AG04450 (cell line): Measurements from ENCODE around the gene PXK. TPM values are rescaled to one million over a fixed set of nuclear protein-coding genes. Genes with fewer than 3 reads are reported as not detected.
A peak's percentile ranks its signal among the peaks of the same experiment; 100 is the strongest.
"Not testable (repeated sequence)": the region's sequence is repeated elsewhere in the genome, so short reads cannot be mapped to it uniquely, and the experiment has no call there.

Source experiments
- CTCF ChIA-PET: fragments of 300-600, 350-600 bp; formaldehyde crosslinking; extraction: SDS; loops from one replicate; lab custom pipeline; 2022; ENCODE audit warnings: antibody characterized with exemption, inconsistent platforms; lab: Charles Lee
- POLR2A ChIA-PET: fragments of 350-600 bp; formaldehyde crosslinking; extraction: SDS; loops from one replicate; lab custom pipeline; 2021; ENCODE audit warnings: antibody characterized with exemption, inconsistent platforms; lab: Yijun Ruan, JAX
- DNase-seq: peaks from one replicate; pipeline ENCODE4 v3.0.0-alpha.2; 2011; ENCODE audit warnings: low read depth, low spot score
- H3K27ac ChIP-seq: one replicate; pipeline ENCODE4 v1.5.1; 2012; ENCODE audit warnings: low read depth, low read length, control low read depth
- H3K27me3 ChIP-seq: one replicate; pipeline ENCODE4 v1.6.0; 2012; ENCODE audit warnings: low read length; ENCODE audit not compliant: control insufficient read depth, insufficient read depth
- H3K4me3 ChIP-seq: 2 replicates; pipeline ENCODE4 v1.5.1; 2011; ENCODE audit warnings: mild to moderate bottlenecking, low read depth, low read length, control low read depth
- H3K9me3 ChIP-seq: 2 replicates; pipeline ENCODE4 v1.5.1; 2012; ENCODE audit warnings: low read length; ENCODE audit not compliant: control insufficient read depth, insufficient read depth
- polyA plus RNA-seq: library from polyadenylated mRNA; depleted of rRNA; stranded (reverse); fragments of >200 nt; gene quantifications from 2 replicates; pipeline ENCODE4 v1.2.3, GENCODE V29; 2011
- TF ChIP-seq, protein P1 (sequence below): IDR thresholded peaks from 2 replicates; pipeline ENCODE4 v1.5.1; 2011; ENCODE audit warnings: low read depth, low read length, control low read depth, inconsistent platforms

PXK gene
- polyA plus RNA-seq, 1 experiment = 70.3 TPM

DNA sequence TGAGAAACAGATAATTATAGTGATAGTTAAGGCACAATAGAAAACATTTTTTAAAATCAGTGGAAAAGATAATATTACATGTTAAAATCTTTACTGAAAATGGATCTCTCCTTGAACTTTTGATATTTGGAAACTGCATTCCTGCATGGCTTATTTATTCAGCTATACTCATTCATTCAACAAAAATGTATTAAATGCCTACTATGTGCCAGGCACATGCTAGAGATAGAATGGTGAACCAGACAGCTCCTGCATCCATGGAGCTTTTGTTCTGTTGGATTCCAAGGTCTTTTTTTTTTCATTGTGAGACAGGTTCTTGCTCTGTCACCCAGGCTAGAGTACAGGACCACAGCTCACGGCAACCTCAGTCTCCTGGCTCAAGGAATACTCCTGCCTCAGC, 4.5 kb downstream of the PXK start:
- H3K27ac ChIP-seq = no peak overlapping the region
- no peak overlapping the region for H3K4me3 ChIP-seq
- H3K9me3 ChIP-seq = no peaks in the 10 kb centered on the region; the same call in 1 of the 2 replicates
- ChIA-PET CTCF (interaction anchor here (1.1 to 2.4 kb wide), 2 partner anchors 30 to 78 kb away, joined by 3 to 13 read pairs; partner anchors contain the start of genes HTD2 and RPP14), POLR2A (interaction anchor here (1.0 to 1.2 kb wide), 2 partner anchors 50 to 52 kb away, joined by 3 to 4 read pairs; no protein-coding TSS in a partner anchor)
- TF ChIP-seq, protein P1, sequence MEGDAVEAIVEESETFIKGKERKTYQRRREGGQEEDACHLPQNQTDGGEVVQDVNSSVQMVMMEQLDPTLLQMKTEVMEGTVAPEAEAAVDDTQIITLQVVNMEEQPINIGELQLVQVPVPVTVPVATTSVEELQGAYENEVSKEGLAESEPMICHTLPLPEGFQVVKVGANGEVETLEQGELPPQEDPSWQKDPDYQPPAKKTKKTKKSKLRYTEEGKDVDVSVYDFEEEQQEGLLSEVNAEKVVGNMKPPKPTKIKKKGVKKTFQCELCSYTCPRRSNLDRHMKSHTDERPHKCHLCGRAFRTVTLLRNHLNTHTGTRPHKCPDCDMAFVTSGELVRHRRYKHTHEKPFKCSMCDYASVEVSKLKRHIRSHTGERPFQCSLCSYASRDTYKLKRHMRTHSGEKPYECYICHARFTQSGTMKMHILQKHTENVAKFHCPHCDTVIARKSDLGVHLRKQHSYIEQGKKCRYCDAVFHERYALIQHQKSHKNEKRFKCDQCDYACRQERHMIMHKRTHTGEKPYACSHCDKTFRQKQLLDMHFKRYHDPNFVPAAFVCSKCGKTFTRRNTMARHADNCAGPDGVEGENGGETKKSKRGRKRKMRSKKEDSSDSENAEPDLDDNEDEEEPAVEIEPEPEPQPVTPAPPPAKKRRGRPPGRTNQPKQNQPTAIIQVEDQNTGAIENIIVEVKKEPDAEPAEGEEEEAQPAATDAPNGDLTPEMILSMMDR = no peak
- H3K27me3 ChIP-seq = no peaks in the 10 kb centered on the region
- DNase-seq = no peak

DNA sequence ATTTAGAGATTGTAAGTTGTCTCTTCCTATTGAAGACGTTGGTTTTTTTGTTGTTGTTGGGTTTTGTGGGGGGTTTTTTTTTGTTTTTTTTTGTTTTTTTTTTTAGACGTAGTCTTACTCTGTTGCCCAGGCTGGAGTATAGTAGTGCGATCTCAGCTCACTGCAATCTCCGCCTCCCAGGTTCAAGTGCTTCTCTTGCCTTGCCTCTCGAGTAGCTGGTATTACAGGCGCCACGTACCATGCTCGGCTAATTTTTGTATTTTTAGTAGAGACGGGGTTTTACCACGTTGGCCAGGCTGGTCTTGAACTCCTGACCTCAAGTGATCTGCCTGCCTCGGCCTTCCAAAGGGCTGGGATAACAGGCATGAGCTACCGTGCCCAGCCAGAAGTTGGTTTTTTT, 6.5 kb downstream of the PXK start:
- H3K9me3 ChIP-seq, DNase-seq, H3K27ac ChIP-seq, H3K4me3 ChIP-seq, H3K27me3 ChIP-seq: not testable (repeated sequence)
- POLR2A ChIA-PET = interaction anchor here (0.7 kb wide), 1 partner anchor 42 kb away, joined by 6 read pairs; no protein-coding TSS in a partner anchor
- CTCF ChIA-PET = interaction anchor here (1.0 kb wide), 1 partner anchor 33 kb away, joined by 3 read pairs; the partner anchor contains the start of genes HTD2 and RPP14

DNA sequence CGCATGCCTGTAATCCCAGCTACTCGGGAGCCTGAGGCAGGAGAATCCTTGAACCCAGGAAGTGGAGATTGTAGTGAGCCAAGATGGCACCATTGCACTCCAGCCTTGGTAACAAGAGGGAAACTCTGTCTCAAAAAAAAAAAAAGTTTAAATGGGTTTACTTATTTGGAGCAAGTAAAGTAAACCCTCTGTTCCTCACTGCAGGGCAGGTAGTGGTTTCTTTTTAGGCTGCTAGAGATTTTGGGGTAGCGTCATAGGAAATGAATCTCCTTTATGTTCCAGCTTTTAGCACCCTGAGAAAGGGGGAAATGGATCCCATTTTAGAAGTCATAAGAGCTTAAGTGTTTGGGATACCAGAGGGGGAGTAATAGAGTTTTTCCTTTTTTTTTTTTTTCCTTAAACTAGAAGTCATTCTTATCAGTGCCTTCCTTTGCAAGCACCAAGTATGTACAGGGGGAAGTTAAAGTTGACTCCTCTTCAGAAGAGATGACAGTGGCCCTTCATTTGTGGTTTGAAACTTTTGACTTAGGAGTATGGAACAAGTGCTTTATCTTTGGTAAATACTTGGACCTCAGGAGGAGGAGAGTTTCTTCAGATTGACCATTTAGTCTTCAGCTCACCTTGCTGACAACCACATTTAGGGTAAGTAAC, 8.0 kb downstream of the PXK start:
- ChIA-PET CTCF (interaction anchor here (0.5 to 1.0 kb wide), 2 partner anchors 41 to 227 kb away, joined by 3 read pairs; no protein-coding TSS in a partner anchor), POLR2A (interaction anchor here (0.5 to 1.2 kb wide), 2 partner anchors 43 to 65 kb away, joined by 3 to 4 read pairs; no protein-coding TSS in a partner anchor)
- no peak for DNase-seq
- TF ChIP-seq, protein P1 = no peak
- Histone ChIP-seq H3K4me3 (no peak overlapping the region), H3K27ac (peak overlapping the region; percentile 52), H3K27me3 (no peaks in the 10 kb centered on the region), H3K9me3 (no peaks in the 10 kb centered on the region)

DNA sequence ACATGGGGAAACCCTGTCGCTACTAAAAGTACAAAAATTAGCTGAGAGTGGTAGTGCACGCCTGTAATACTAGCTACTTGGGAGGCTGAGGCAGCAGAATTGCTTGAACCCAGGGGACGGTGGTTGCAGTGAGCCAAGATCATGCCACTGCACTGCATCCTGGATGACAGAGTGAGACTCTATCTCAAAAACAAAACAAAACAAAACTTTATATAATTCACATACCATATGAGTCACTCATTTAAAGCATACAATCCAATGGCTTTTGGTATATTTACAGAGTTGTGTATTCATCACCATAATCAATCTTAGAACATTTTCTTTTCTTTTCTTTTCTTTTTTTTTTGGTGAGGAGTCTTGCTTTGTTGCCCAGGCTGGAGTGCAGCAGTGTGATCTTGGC, 8.7 kb downstream of the PXK start:
- CTCF ChIA-PET = interaction anchor here (0.5 to 1.0 kb wide), 3 partner anchors 19 to 227 kb away, joined by 3 read pairs; no protein-coding TSS in a partner anchor
- no peak overlapping the region for H3K4me3 ChIP-seq
- POLR2A ChIA-PET = interaction anchor here (0.5 to 1.2 kb wide), 2 partner anchors 43 to 64 kb away, joined by 3 to 4 read pairs; no protein-coding TSS in a partner anchor
- no peaks in the 10 kb centered on the region for H3K27me3 ChIP-seq
- TF ChIP-seq, protein P1 = no peak
- peak overlapping the region; percentile 52 for H3K27ac ChIP-seq
- no peaks in the 10 kb centered on the region for H3K9me3 ChIP-seq
- DNase-seq = no peak

DNA sequence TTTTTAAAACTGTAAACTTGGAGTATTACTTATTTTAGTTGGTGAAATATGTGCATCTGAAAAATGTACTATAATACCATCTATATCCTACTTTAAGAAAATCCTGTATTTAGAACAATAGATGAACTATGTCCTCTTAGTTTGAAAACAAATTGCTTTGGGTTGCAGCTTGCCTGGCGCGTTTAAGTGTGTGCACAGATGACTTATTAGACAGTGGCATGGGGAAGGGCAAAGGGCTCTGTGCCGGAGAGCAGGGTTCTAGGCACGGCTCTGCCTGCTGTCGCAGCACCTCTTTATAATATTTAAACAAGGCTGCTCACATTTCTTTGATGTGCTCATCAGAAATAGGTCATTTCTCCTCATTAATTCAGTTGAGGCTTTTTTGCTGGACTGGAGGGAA, 10.0 kb downstream of the PXK start:
- H3K27ac ChIP-seq = no peak overlapping the region

More for the DNA sequence above, 10.0 kb downstream of the PXK start:
- Histone ChIP-seq H3K9me3 (no peaks in the 10 kb centered on the region), H3K27me3 (no peaks in the 10 kb centered on the region), H3K4me3 (no peak overlapping the region)
- TF ChIP-seq, protein P1 = no peak
- POLR2A ChIA-PET = no interaction called here
- CTCF ChIA-PET = interaction anchor here (0.8 kb wide), 1 partner anchor 44 kb away, joined by 3 read pairs; no protein-coding TSS in a partner anchor
- no peak for DNase-seq
